ENCODE data around the gene B4GALT5. TPM values are rescaled to one million over a fixed set of nuclear protein-coding genes. Genes with fewer than 3 reads are reported as not detected.
"Not testable (repeated sequence)": the region's sequence is repeated elsewhere in the genome, so short reads cannot be mapped to it uniquely, and the experiment has no call there.

Gene B4GALT5
- total and polyA plus RNA-seq, 3 donors from 2014 or later: 56.9 to 69.7 (median 63.4) TPM

GRCh38 chr20:49624317-49624716 lies 89.4 kb downstream of the B4GALT5 start:
- Histone ChIP-seq H3K27ac (no peak overlapping the region), H3K4me1 (no peaks in the 10 kb centered on the region), H3K4me3 (no peak overlapping the region), H3K9me3 (no peaks in the 10 kb centered on the region), H3K36me3 (ENCODE audit: low read depth, missing control alignments) (no peaks in the 10 kb centered on the region), H3K27me3 (no peaks in the 10 kb centered on the region)
- intact Hi-C loops (cut with DNase I; ENCODE audit: low total_unique reads): no loop called here
- DNase-seq: no peak
- TF ChIP-seq POLR2A (IDR thresholded peaks at IDR 0.05): no peak
- WGBS, 2 donors: 88 to 95% methylated on average over 6 of the region's 6 CpGs

- H3K27me3 ChIP-seq: no peaks in the 10 kb centered on the region
- TF ChIP-seq CTCF (IDR thresholded peaks at IDR 0.05): no peak
- TF ChIP-seq POLR2A (IDR thresholded peaks at IDR 0.05): no peak
- H3K4me1 ChIP-seq: no peaks in the 10 kb centered on the region
- no peaks in the 10 kb centered on the region for H3K9me3 ChIP-seq
- DNase-seq: no peak
- no peak overlapping the region for H3K27ac ChIP-seq
- no peak overlapping the region for H3K4me3 ChIP-seq
- intact Hi-C loops (cut with DNase I; ENCODE audit: low total_unique reads): no loop called here
- WGBS, 2 donors: 96% methylated on average over 1 of the region's 1 CpG
- no peaks in the 10 kb centered on the region for H3K36me3 ChIP-seq (ENCODE audit: low read depth, missing control alignments)
Measured at GRCh38 chr20:49622243-49622642, 91.4 kb downstream of the B4GALT5 start.

DNA sequence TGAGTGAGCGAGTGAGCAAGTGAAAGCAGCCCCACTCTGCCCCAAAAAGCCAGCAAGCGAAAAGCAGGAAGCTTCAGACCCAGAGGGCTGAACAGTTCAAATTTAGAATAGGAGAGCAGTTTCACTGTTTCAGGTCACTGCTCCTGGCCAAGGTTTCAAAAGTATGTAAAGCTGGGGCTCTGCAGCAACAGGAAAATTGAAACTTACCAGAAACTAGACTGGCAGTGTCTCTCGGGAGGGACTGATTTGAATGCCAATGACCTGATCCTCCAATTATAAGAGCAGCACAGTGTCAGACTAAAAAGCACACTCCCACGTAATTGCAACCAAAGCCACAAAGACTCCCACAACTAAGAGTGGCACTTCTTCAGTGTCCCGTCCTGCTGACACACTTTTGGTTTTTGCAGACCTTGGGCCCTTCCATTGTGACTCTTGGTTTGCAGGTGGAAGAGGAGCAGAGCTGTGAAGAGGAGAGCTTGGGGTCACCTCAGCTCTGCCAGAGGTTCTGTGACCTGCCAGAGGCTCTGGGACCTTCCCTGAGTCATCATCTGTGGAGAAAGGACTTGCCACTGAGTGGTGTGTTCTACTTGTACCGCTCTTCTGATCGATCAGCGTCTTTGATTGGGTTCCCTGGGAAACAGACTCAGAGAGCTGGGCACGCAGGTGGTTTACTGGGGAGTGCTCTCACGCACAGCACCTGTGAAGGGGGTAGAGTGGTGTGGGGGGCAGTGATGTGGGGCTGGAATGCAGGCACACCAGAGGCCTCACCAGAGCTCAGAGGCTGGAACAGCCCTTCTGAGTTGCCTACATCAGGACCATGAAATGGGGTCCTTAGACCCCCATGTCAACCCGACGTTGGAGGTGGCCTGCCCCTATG lies 93.1 kb downstream of the B4GALT5 start:
- H3K36me3 ChIP-seq (ENCODE audit: low read depth, missing control alignments): no peaks in the 10 kb centered on the region
- intact Hi-C loops (cut with DNase I; ENCODE audit: low total_unique reads): no loop called here
- no peak overlapping the region for H3K4me3 ChIP-seq
- no peak for DNase-seq
- 84 to 86% methylated on average over 12 of the region's 12 CpGs for WGBS, 2 donors
- no peaks in the 10 kb centered on the region for H3K4me1 ChIP-seq
- no peaks in the 10 kb centered on the region for H3K9me3 ChIP-seq
- H3K27me3 ChIP-seq: no peaks in the 10 kb centered on the region
- H3K27ac ChIP-seq: no peak overlapping the region
- TF ChIP-seq CTCF (IDR thresholded peaks at IDR 0.05) (no peak), POLR2A (IDR thresholded peaks at IDR 0.05) (no peak)

- intact Hi-C loops (cut with DNase I; ENCODE audit: low total_unique reads): no loop called here
- H3K36me3 ChIP-seq (ENCODE audit: low read depth, missing control alignments): no peaks in the 10 kb centered on the region
- WGBS, 2 donors: 92 to 93% methylated on average over 4 of the region's 4 CpGs
- no peak for DNase-seq
- H3K27me3 ChIP-seq: no peaks in the 10 kb centered on the region
- no peaks in the 10 kb centered on the region for H3K4me1 ChIP-seq
- H3K4me3 ChIP-seq: no peak overlapping the region
- no peaks in the 10 kb centered on the region for H3K9me3 ChIP-seq
- no peak for TF ChIP-seq POLR2A (IDR thresholded peaks at IDR 0.05)
- no peak for TF ChIP-seq CTCF (IDR thresholded peaks at IDR 0.05)
- H3K27ac ChIP-seq: no peak overlapping the region
Measured at GRCh38 chr20:49619113-49620048, 94.3 kb downstream of the B4GALT5 start.

DNA sequence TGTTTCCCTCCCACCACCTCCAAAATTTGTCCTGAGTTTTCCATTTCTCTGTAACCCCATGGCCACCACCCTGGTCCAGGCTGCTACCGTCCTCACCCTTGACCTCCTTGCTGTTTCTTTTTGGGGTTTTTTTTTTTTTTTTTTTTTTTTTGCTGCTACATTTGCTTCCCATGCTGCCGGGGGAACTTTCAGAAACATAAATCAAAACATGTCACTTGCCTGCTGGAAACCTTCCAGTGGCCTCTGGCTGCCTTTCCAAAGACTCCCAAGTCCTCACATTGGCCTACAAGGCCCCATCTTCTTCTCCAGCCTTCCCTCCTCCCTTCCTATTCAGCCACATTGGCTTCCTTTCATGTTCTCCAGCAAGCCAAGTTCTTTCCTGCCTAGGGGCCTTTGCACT lies 95.4 kb downstream of the B4GALT5 start:
- Histone ChIP-seq H3K9me3 (no peaks in the 10 kb centered on the region), H3K36me3 (ENCODE audit: low read depth, missing control alignments) (no peaks in the 10 kb centered on the region), H3K27me3 (no peaks in the 10 kb centered on the region), H3K4me3 (no peak overlapping the region), H3K4me1 (no peaks in the 10 kb centered on the region), H3K27ac (no peak overlapping the region)
- 50 to 68% methylated on average over 2 of the region's 2 CpGs for WGBS, 2 donors
- no peak for DNase-seq
- intact Hi-C loops (cut with DNase I; ENCODE audit: low total_unique reads): no loop called here
- TF ChIP-seq POLR2A (IDR thresholded peaks at IDR 0.05) (no peak), CTCF (IDR thresholded peaks at IDR 0.05) (no peak)

- H3K27me3 ChIP-seq; H3K36me3 ChIP-seq (ENCODE audit: low read depth, missing control alignments); H3K4me1 ChIP-seq; H3K27ac ChIP-seq; DNase-seq; H3K9me3 ChIP-seq; intact Hi-C loops (cut with DNase I; ENCODE audit: low total_unique reads); H3K4me3 ChIP-seq: not testable (repeated sequence)
- WGBS, 2 donors: 56 to 95% methylated on average over 2 to 3 of the region's 3 CpGs
Measured at GRCh38 chr20:49617394-49617793, 96.3 kb downstream of the B4GALT5 start.
